ENCODE data around the gene RSRC1. TPM values are rescaled to one million over a fixed set of nuclear protein-coding genes. Genes with fewer than 3 reads are reported as not detected.

RSRC1 gene
- total RNA-seq, 1 experiment from 2014 or later: 37.9 TPM

- Histone ChIP-seq H3K27ac (ENCODE audit: insufficient read length, low read depth, low read length) (no peak within 1 kb of the TSS), H4K5ac (ENCODE audit: insufficient read length, low read depth, low read length) (no peak within 1 kb of the TSS), H3K27me3 (ENCODE audit: insufficient read depth, low read length) (no peaks in the 10 kb centered on the region), H3T11ph (ENCODE audit: low read length) (no peak within 1 kb of the TSS), H2BK120ac (ENCODE audit: low read depth, low read length, poor library complexity, severe bottlenecking) (peak within 1 kb of the TSS; percentile 94), H4K8ac (replicated peaks; ENCODE audit: insufficient read length, low read depth, low read length) (no peak within 1 kb of the TSS), H3K18ac (ENCODE audit: insufficient read length, low read depth, low read length) (peak within 1 kb of the TSS; percentile 76), H3K23me2 (ENCODE audit: insufficient read length, low read depth, low read length, poor library complexity, severe bottlenecking) (peaks cover 11% of the 10 kb centered on the region), H4K91ac (ENCODE audit: insufficient read length, low read depth, low read length) (no peak within 1 kb of the TSS), H2BK12ac (ENCODE audit: insufficient read length, low read depth, low read length) (no peak within 1 kb of the TSS), H4K20me1 (ENCODE audit: control insufficient read depth, insufficient read depth, insufficient read length) (no peaks in the 10 kb centered on the region), H3K4me2 (ENCODE audit: insufficient read depth, insufficient read length, low read length) (peak within 1 kb of the TSS; percentile 54), H3K79me2 (ENCODE audit: insufficient read depth, low read length) (no peaks in the 10 kb centered on the region), H3K56ac (ENCODE audit: insufficient read length, low read depth, low read length) (no peak within 1 kb of the TSS), H3K14ac (ENCODE audit: insufficient read depth, low read length) (peak within 1 kb of the TSS; percentile 87), H3K4me1 (ENCODE audit: insufficient read depth, low read length) (no peaks in the 10 kb centered on the region; the same call in 1 of the 2 replicates), H2AFZ (ENCODE audit: low read length) (no peak within 1 kb of the TSS), H3K79me1 (ENCODE audit: insufficient read depth, low read depth, low read length, poor library complexity, severe bottlenecking) (no peaks in the 10 kb centered on the region), H2BK15ac (ENCODE audit: low read depth, low read length) (no peak within 1 kb of the TSS), H3K9ac (ENCODE audit: extremely low read depth, insufficient read length, low read length) (peak within 1 kb of the TSS; percentile 38), H2BK20ac (ENCODE audit: low read depth, low read length, poor library complexity, severe bottlenecking) (no peak within 1 kb of the TSS), H2AK5ac (ENCODE audit: insufficient read length, low read length) (no peak within 1 kb of the TSS), H3K4ac (ENCODE audit: low read depth, low read length) (no peak within 1 kb of the TSS; the same call in 1 of the 2 replicates), H2BK5ac (ENCODE audit: insufficient read length, low read length) (no peak within 1 kb of the TSS), H3K23ac (ENCODE audit: insufficient read length, low read depth, low read length) (no peak within 1 kb of the TSS), H3K9me3 (ENCODE audit: control insufficient read depth, low read depth, low read length) (no peaks in the 10 kb centered on the region)
- DNase-seq: peak; percentile 97
- no CpG with 5 or more reads among the region's 51 CpGs for WGBS (ENCODE audit: extremely low coverage, insufficient read length, low lambda C conversion rate)
- peak within 1 kb of the TSS; percentile 86 to 97 for H3K4me3 Mint-ChIP-seq
- no peaks in the 10 kb centered on the region; a peak in 1 of 7 replicates for H3K36me3 Mint-ChIP-seq (ENCODE audit: insufficient read depth in 1 of 3, low read depth in 3 of 3)
- peaks cover 9 to 16% of the 10 kb centered on the region in 2 experiments for H3K4me1 Mint-ChIP-seq
- no peak for TF ChIP-seq CTCF (conservative IDR thresholded peaks at IDR 0.05)
- H3K27ac Mint-ChIP-seq: peak within 1 kb of the TSS in 2 of 3 experiments; percentile 97; a peak in 3 of 7 replicates
- H3K9me3 Mint-ChIP-seq: peaks cover 0 to 4% of the 10 kb centered on the region in 2 experiments; a peak in 1 of 5 replicates
- peaks cover 34% of the 10 kb centered on the region for H3K27me3 Mint-ChIP-seq (ENCODE audit: low read depth)
Measured at GRCh38 chr3:158570999-158571702, 461.3 kb downstream of the RSRC1 start, which contains the start of gene MLF1. TSS of gene MLF1 (plus strand) at chr3:158571194. CDS start at chr3:158571301, 107 bp downstream.
